Gastrocnemius medialis (tissue), 4 donors: Measurements from ENCODE around the gene AKR1B15.
"Not testable (repeated sequence)": the region's sequence is repeated elsewhere in the genome, so short reads cannot be mapped to it uniquely, and the experiment has no call there.

Source experiments
- CTCF ChIP-seq, 5 experiments: fragments of 450-650 bp in 3 of 5; fragments of 200-600 bp in 2 of 5; sonication (generic) in 2 of 5; IDR thresholded peaks in 4 of 5; conservative IDR thresholded peaks in 1 of 5; 1 replicate in 4 of 5; 2 replicates in 1 of 5; pipeline ENCODE4 v1.5.1; 2016 to 2019; ENCODE audit warnings: antibody characterized with exemption in 5 of 5, mild to moderate bottlenecking in 3 of 5, moderate library complexity in 3 of 5
- POLR2A ChIP-seq, 2 donors: fragments of 450-650 bp; IDR thresholded peaks; one replicate each; pipeline ENCODE4 v1.6.1; 2017; ENCODE audit warnings: antibody characterized with exemption in 2 of 2, mild to moderate bottlenecking in 2 of 2, moderate library complexity in 2 of 2

DNA sequence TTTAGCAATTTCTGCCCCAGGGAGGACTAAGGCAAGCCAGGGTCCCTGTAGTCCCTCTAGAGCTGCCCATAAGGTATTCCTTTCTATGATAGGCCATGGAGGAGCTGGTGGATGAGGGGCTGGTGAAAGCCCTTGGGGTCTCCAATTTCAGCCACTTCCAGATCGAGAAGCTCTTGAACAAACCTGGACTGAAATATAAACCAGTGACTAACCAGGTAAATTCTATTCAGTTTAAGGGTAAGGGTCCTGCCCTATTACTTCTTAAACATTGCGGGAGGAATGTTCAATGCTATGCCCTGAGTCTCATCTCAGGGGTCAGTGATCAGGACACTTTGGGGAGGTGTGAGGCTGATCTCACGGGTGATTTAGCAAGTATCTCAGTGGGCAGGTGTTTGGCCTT, 12.4 kb upstream of the AKR1B15 start:
- not testable (repeated sequence) for TF ChIP-seq POLR2A (IDR thresholded peaks at IDR 0.05); CTCF (IDR thresholded peaks at IDR 0.05 in 4 of 5, conservative IDR thresholded peaks at IDR 0.05 in 1 of 5)
